ENCODE results near the gene RPTOR.

RPTOR gene

GRCh38 chr17:80701730-80702129, 157.1 kb downstream of the RPTOR start:
- no peaks in the 10 kb centered on the region for H3F3A ChIP-seq (ENCODE audit: insufficient read depth, low read length)
- no peaks in the 10 kb centered on the region for H4K20me1 ChIP-seq (ENCODE audit: insufficient read depth, low read length)
- no peaks in the 10 kb centered on the region for H3K79me2 ChIP-seq (ENCODE audit: insufficient read depth, low read length)
- no peaks in the 10 kb centered on the region for H3K27me3 ChIP-seq (ENCODE audit: insufficient read depth, low read length)
- H3K4me1 ChIP-seq (ENCODE audit: insufficient read depth, low read length, severe bottlenecking), result peaks cover 56% of the 10 kb centered on the region
- H3K9me3 ChIP-seq (ENCODE audit: low read length), result no peaks in the 10 kb centered on the region
- no peaks in the 10 kb centered on the region for H3K36me3 ChIP-seq (ENCODE audit: insufficient read depth, low read length)
- no peak overlapping the region for H3K9ac ChIP-seq (ENCODE audit: low read length)
- no peak overlapping the region for H3K4me3 ChIP-seq (ENCODE audit: low read depth, low read length, poor library complexity, severe bottlenecking)
- H3K4me2 ChIP-seq (ENCODE audit: low read length), result no peak overlapping the region
- H2AFZ ChIP-seq (ENCODE audit: low read length), result no peak overlapping the region
- H3K9me2 ChIP-seq (ENCODE audit: low read depth, low read length), result no peaks in the 10 kb centered on the region
- TF ChIP-seq CTCF (IDR thresholded peaks at IDR 0.05; ENCODE audit: low read length) (no peak), EZH2 (IDR thresholded peaks at IDR 0.05; ENCODE audit: borderline replicate concordance, low read length) (no peak)
- H3K27ac ChIP-seq (ENCODE audit: low read depth, low read length, poor library complexity, severe bottlenecking), result no peak overlapping the region

DNA sequence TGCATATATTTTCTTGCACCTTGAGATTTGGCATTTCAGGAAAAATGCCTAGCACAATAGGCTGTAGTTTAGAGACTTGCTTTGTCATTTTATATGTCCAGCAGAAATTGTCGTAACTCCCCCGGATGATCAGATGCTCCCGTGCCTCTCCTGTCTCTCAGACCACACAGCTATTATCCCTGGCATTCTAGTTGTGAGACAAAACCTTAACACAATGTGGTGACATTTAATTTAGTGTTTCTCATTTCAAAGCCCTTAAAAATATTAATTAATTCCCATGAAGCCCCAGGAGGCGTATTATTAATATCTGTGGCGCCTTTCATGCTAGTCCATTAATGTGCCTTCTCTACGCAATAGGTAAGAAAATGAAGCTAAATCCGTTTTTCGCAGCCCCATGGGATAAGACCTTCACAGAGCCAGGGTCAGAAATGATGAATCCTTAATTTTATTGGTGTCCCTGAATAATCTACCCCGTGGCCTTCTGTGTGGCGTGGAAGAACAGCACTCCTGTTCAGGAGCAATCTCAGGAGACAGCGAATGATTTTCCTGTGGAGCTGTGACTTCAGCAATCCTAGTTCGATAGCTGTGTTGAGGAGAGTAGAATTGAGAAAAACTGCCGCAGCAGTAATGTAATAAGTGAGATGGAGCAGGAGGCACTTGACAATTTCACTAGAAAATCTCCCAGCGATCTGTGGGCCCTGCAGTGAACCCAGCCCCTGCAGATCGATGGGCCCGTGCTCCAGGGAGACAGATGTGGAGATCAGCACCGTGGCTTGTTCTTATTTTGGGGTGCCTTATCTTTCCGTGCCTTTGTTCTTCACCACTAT, 157.9 kb downstream of the RPTOR start:
- Histone ChIP-seq H3K9me2 (ENCODE audit: low read depth, low read length) (no peaks in the 10 kb centered on the region), H3K9ac (ENCODE audit: low read length) (no peak overlapping the region; the same call in 1 of the 2 replicates), H2AFZ (ENCODE audit: low read length) (no peak overlapping the region), H3K79me2 (ENCODE audit: insufficient read depth, low read length) (no peaks in the 10 kb centered on the region), H4K20me1 (ENCODE audit: insufficient read depth, low read length) (no peaks in the 10 kb centered on the region), H3K9me3 (ENCODE audit: low read length) (no peaks in the 10 kb centered on the region), H3K27me3 (ENCODE audit: insufficient read depth, low read length) (no peaks in the 10 kb centered on the region), H3K4me3 (ENCODE audit: low read depth, low read length, poor library complexity, severe bottlenecking) (no peak overlapping the region), H3K36me3 (ENCODE audit: insufficient read depth, low read length) (no peaks in the 10 kb centered on the region), H3K27ac (ENCODE audit: low read depth, low read length, poor library complexity, severe bottlenecking) (peak overlapping the region; percentile 81), H3F3A (ENCODE audit: insufficient read depth, low read length) (no peaks in the 10 kb centered on the region), H3K4me1 (ENCODE audit: insufficient read depth, low read length, severe bottlenecking) (peaks cover 49% of the 10 kb centered on the region), H3K4me2 (ENCODE audit: low read length) (peak overlapping the region; percentile 12; the same call in 1 of the 2 replicates)
- no peak for TF ChIP-seq EZH2 (IDR thresholded peaks at IDR 0.05; ENCODE audit: borderline replicate concordance, low read length)
- no peak for TF ChIP-seq CTCF (IDR thresholded peaks at IDR 0.05; ENCODE audit: low read length)

GRCh38 chr17:80703142-80703478, 158.5 kb downstream of the RPTOR start:
- Histone ChIP-seq H3F3A (ENCODE audit: insufficient read depth, low read length) (no peaks in the 10 kb centered on the region), H3K27ac (ENCODE audit: low read depth, low read length, poor library complexity, severe bottlenecking) (peak overlapping the region; percentile 81), H3K4me2 (ENCODE audit: low read length) (peak overlapping the region; percentile 12; the same call in 1 of the 2 replicates), H4K20me1 (ENCODE audit: insufficient read depth, low read length) (no peaks in the 10 kb centered on the region), H3K27me3 (ENCODE audit: insufficient read depth, low read length) (no peaks in the 10 kb centered on the region), H3K4me1 (ENCODE audit: insufficient read depth, low read length, severe bottlenecking) (peaks cover 49% of the 10 kb centered on the region), H3K79me2 (ENCODE audit: insufficient read depth, low read length) (no peaks in the 10 kb centered on the region), H2AFZ (ENCODE audit: low read length) (no peak overlapping the region), H3K9ac (ENCODE audit: low read length) (no peak overlapping the region; the same call in 1 of the 2 replicates), H3K4me3 (ENCODE audit: low read depth, low read length, poor library complexity, severe bottlenecking) (no peak overlapping the region), H3K9me2 (ENCODE audit: low read depth, low read length) (no peaks in the 10 kb centered on the region), H3K36me3 (ENCODE audit: insufficient read depth, low read length) (peaks cover 5% of the 10 kb centered on the region; the same call in 1 of the 2 replicates), H3K9me3 (ENCODE audit: low read length) (no peaks in the 10 kb centered on the region)
- no peak for TF ChIP-seq CTCF (IDR thresholded peaks at IDR 0.05; ENCODE audit: low read length)

Measured in OCI-LY1 (cell line).